ENCODE measurements around the gene UBAP1L.
A peak's percentile ranks its signal among the peaks of the same experiment; 100 is the strongest.
"Not testable (repeated sequence)": the region's sequence is repeated elsewhere in the genome, so short reads cannot be mapped to it uniquely, and the experiment has no call there.

Gene UBAP1L

GRCh38 chr15:65062061-65062460, 52.9 kb downstream of the UBAP1L start:
- no peak for DNase-seq

- DNase-seq: no peak
Measured at GRCh38 chr15:65060641-65061397, 54.2 kb downstream of the UBAP1L start.

- no peak for DNase-seq
Measured at GRCh38 chr15:65059931-65060596, 54.9 kb downstream of the UBAP1L start.

- no peak for DNase-seq
Measured at GRCh38 chr15:65059369-65059750, 55.6 kb downstream of the UBAP1L start.

- DNase-seq: no peak
Measured at GRCh38 chr15:65058394-65059368, 56.3 kb downstream of the UBAP1L start.

- no peak for DNase-seq
Measured at GRCh38 chr15:65057549-65057940, 57.5 kb downstream of the UBAP1L start.

- DNase-seq: no peak
Measured at GRCh38 chr15:65056868-65057548, 58.0 kb downstream of the UBAP1L start.

GRCh38 chr15:65056106-65056505, 58.9 kb downstream of the UBAP1L start:
- no peak for DNase-seq

- no peak for DNase-seq
Measured at GRCh38 chr15:65055201-65055870, 59.7 kb downstream of the UBAP1L start.

- DNase-seq: peak; percentile 51
Measured at GRCh38 chr15:65054333-65055200, 60.4 kb downstream of the UBAP1L start.

- no peak for DNase-seq
Measured at GRCh38 chr15:65052956-65053355, 62.0 kb downstream of the UBAP1L start.

GRCh38 chr15:65051266-65051665, 63.7 kb downstream of the UBAP1L start:
- DNase-seq: no peak

GRCh38 chr15:65050270-65050669, 64.7 kb downstream of the UBAP1L start:
- DNase-seq: no peak

GRCh38 chr15:65049418-65049840, 65.6 kb downstream of the UBAP1L start:
- peak; percentile 99 for DNase-seq

- no peak for DNase-seq
Measured at GRCh38 chr15:65048241-65048640, 66.8 kb downstream of the UBAP1L start.

- DNase-seq: no peak
Measured at GRCh38 chr15:65044724-65045481, 70.1 kb downstream of the UBAP1L start, which contains the start of gene SLC51B. TSS of gene SLC51B (plus strand) at chr15:65045387. CDS start at chr15:65050005, 4,618 bp downstream.

- not testable (repeated sequence) for DNase-seq
Measured at GRCh38 chr15:65044218-65044617, 70.8 kb downstream of the UBAP1L start.

- DNase-seq: no peak
Measured at GRCh38 chr15:65042776-65043327, 72.1 kb downstream of the UBAP1L start.

All from NCI-H1436 (cell line).